HCT116 (cell line): ENCODE data around the gene TEAD3. TPM values are rescaled to one million over a fixed set of nuclear protein-coding genes. Genes with fewer than 3 reads are reported as not detected.

ENCODE experiments used
- ATAC-seq: fragments of 200-7000 bp; cut with Tn5 transposase; 2 replicates; pipeline ENCODE4 v1.9.1; 2020; ENCODE audit warnings: mild to moderate bottlenecking, moderate library complexity
- BruUV-seq: library from RNA; stranded (reverse); fragments of 400-500 nt; replicated peaks from 2 replicates; lab custom pipeline; 2021; lab: Mats Ljungman, UMichigan
- CTCF ChIA-PET: fragments of 300-600 bp; sonication (Branson Sonifier 250); formaldehyde crosslinking; loops from one replicate; lab custom pipeline; 2021; ENCODE audit warnings: antibody characterized with exemption; lab: Charles Lee
- POLR2A ChIA-PET: fragments of 300-600, 350-600 bp; sonication (Branson Sonifier 250); formaldehyde crosslinking; loops from one replicate; lab custom pipeline; 2021; ENCODE audit warnings: antibody characterized with exemption; lab: Charles Lee
- RAD21 ChIA-PET, 2 experiments: fragments of 300-600 bp; sonication (Branson Sonifier 250); formaldehyde crosslinking; loops; one replicate each; lab custom pipeline; 2023; ENCODE audit warnings: low total read pairs in 2 of 2; ENCODE audit not compliant: uncharacterized antibody in 2 of 2, unreplicated experiment in 2 of 2, low non-redundant PET in 1 of 2; lab: Charles Lee
- DNase-seq: peaks from one replicate; pipeline ENCODE4 v3.0.0-alpha.2; 2010; ENCODE audit warnings: low read depth, low spot score
- H2AFZ ChIP-seq: fragments of 200-600 bp; shearing (Covaris generic), sonication (generic); 2 replicates; pipeline ENCODE4 v1.6.1; 2017; ENCODE audit warnings: low read depth, mixed run types, mixed read lengths, antibody characterized with exemption, low read length; ENCODE audit not compliant: poor library complexity, severe bottlenecking
- H3K27ac ChIP-seq: 2 replicates; pipeline ENCODE4 v1.5.1; 2012; ENCODE audit warnings: low read depth, low read length
- H3K27me3 ChIP-seq: fragments of 200-600 bp; sonication (generic); 2 replicates; pipeline ENCODE4 v1.6.1; 2016; ENCODE audit warnings: mixed run types, low read length, mixed read lengths; ENCODE audit not compliant: insufficient read depth
- H3K36me3 ChIP-seq, 2 experiments: fragments of 200-500 bp in 1 of 2; fragments of 200-600 bp in 1 of 2; sonication (Bioruptor generic) in 1 of 2; sonication (generic) in 1 of 2; 2 replicates each; pipeline versions ENCODE4 v1.5.1 to v1.6.1; 2014 to 2016; ENCODE audit warnings: low read length in 2 of 2, inconsistent platforms in 1 of 2, mixed read lengths in 1 of 2, mixed run types in 1 of 2; ENCODE audit not compliant: insufficient read depth in 2 of 2, control insufficient read depth in 1 of 2
- H3K4me1 ChIP-seq, 2 experiments: fragments of 200-600 bp in 1 of 2; sonication (generic) in 1 of 2; 2 replicates each; pipeline versions ENCODE4 v1.5.1 to v1.6.1; 2012 to 2017; ENCODE audit warnings: low read length in 2 of 2, inconsistent platforms in 1 of 2, mild to moderate bottlenecking in 1 of 2, mixed read lengths in 1 of 2, mixed run types in 1 of 2, moderate library complexity in 1 of 2; ENCODE audit not compliant: insufficient read depth in 2 of 2, control insufficient read depth in 1 of 2
- H3K4me2 ChIP-seq: fragments of 200-600 bp; sonication (generic); 2 replicates; pipeline ENCODE4 v1.6.1; 2017; ENCODE audit warnings: mixed run types, low read length, mixed read lengths
- H3K4me3 ChIP-seq, 2 experiments: fragments of 200-600 bp in 1 of 2; sonication (generic) in 1 of 2; replicated peaks in 1 of 2; 2 replicates each; pipeline ENCODE4 v1.5.1; 2011 to 2016; ENCODE audit warnings: low read length in 2 of 2, control low read depth in 1 of 2, low read depth in 1 of 2, mild to moderate bottlenecking in 1 of 2, mixed read lengths in 1 of 2, mixed run types in 1 of 2
- H3K79me2 ChIP-seq: fragments of 200-600 bp; sonication (generic); 2 replicates; pipeline ENCODE4 v1.6.1; 2017; ENCODE audit warnings: mild to moderate bottlenecking, mixed run types, low read length, moderate library complexity, mixed read lengths; ENCODE audit not compliant: insufficient read depth
- H3K9ac ChIP-seq: fragments of 200-600 bp; sonication (generic); 2 replicates; pipeline ENCODE4 v1.6.1; 2016; ENCODE audit warnings: low read length, mixed read lengths
- H3K9me2 ChIP-seq: fragments of 200-600 bp; sonication (generic), shearing (Covaris generic); 2 replicates; pipeline ENCODE4 v1.6.1; 2017; ENCODE audit warnings: mixed run types, mild to moderate bottlenecking, moderate library complexity; ENCODE audit not compliant: insufficient read depth
- H3K9me3 ChIP-seq, 2 experiments: fragments of 200-500 bp in 1 of 2; fragments of 200-600 bp in 1 of 2; sonication (Bioruptor generic) in 1 of 2; sonication (generic) in 1 of 2; 2 replicates each; pipeline ENCODE4 v1.6.1; 2014 to 2017; ENCODE audit warnings: low read length in 2 of 2, mixed read lengths in 2 of 2, inconsistent platforms in 1 of 2, low read depth in 1 of 2, mild to moderate bottlenecking in 1 of 2, mixed run types in 1 of 2, moderate library complexity in 1 of 2; ENCODE audit not compliant: control insufficient read depth in 1 of 2, insufficient read depth in 1 of 2
- H4K20me1 ChIP-seq: fragments of 200-600 bp; sonication (generic), shearing (Covaris generic); 2 replicates; pipeline ENCODE4 v1.6.1; 2017; ENCODE audit warnings: mixed run types, mild to moderate bottlenecking, moderate library complexity; ENCODE audit not compliant: insufficient read depth
- CEBPB ChIP-seq: IDR thresholded peaks from 2 replicates; pipeline ENCODE4 v1.6.1; 2012; ENCODE audit warnings: low read depth
- CTCF ChIP-seq, 3 experiments: fragments of 200-600 bp in 1 of 3; sonication (generic) in 1 of 3; IDR thresholded peaks in 2 of 3; conservative IDR thresholded peaks in 1 of 3; 2 replicates each; pipeline ENCODE4 v1.5.1; 2012 to 2017; ENCODE audit warnings: low read depth in 2 of 3, low read length in 2 of 3, antibody characterized with exemption in 1 of 3, borderline replicate concordance in 1 of 3, control low read depth in 1 of 3, mild to moderate bottlenecking in 1 of 3, mixed read lengths in 1 of 3, mixed run types in 1 of 3, moderate library complexity in 1 of 3; ENCODE audit not compliant: insufficient read depth in 1 of 3
- EZH2phosphoT487 ChIP-seq: fragments of 200-600 bp; IDR thresholded peaks from 2 replicates; pipeline ENCODE4 v1.6.1; 2018; ENCODE audit warnings: antibody characterized with exemption, borderline replicate concordance
- MAX ChIP-seq: IDR thresholded peaks from 2 replicates; pipeline ENCODE4 v1.6.1; 2012
- POLR2AphosphoS5 ChIP-seq: IDR thresholded peaks from 2 replicates; pipeline ENCODE4 v1.6.1; 2011; ENCODE audit warnings: mild to moderate bottlenecking, low read depth, low read length, moderate library complexity
- RAD21 ChIP-seq: IDR thresholded peaks from 2 replicates; pipeline ENCODE4 v1.6.1; 2012; ENCODE audit warnings: low read depth, mild to moderate bottlenecking
- REST ChIP-seq: IDR thresholded peaks from 2 replicates; pipeline ENCODE4 v1.6.1; 2012; ENCODE audit warnings: low read depth
- SP1 ChIP-seq: IDR thresholded peaks from 2 replicates; pipeline ENCODE4 v1.6.1; 2012; ENCODE audit warnings: low read depth
- SRF ChIP-seq: IDR thresholded peaks from 2 replicates; pipeline ENCODE4 v1.6.1; 2012; ENCODE audit warnings: low read depth
- TCF7L2 ChIP-seq: IDR thresholded peaks from 2 replicates; pipeline ENCODE4 v1.7.0; 2011; ENCODE audit warnings: borderline replicate concordance, inconsistent platforms; ENCODE audit not compliant: insufficient read depth, insufficient read length; ENCODE audit errors: extremely low read depth
- YY1 ChIP-seq: IDR thresholded peaks from 2 replicates; pipeline ENCODE4 v1.6.1; 2011; ENCODE audit warnings: low read length, low read depth, moderate library complexity, mild to moderate bottlenecking; ENCODE audit not compliant: insufficient replicate concordance; ENCODE audit errors: extremely low read depth
- ZFX ChIP-seq: fragments of 450-650 bp; IDR thresholded peaks from 2 replicates; pipeline ENCODE4 v1.6.1; 2017
- ZNF274 ChIP-seq: fragments of 200-500 bp; sonication (Bioruptor generic); IDR thresholded peaks from 2 replicates; pipeline ENCODE4 v1.6.1; 2014; ENCODE audit warnings: mild to moderate bottlenecking, low read depth, low read length, inconsistent platforms
- intact Hi-C: fragments of 100-400 bp; cut with micrococcal nuclease; formaldehyde crosslinking; loops from 2 replicates; pipeline ENCODE4 v1.10.0; 2022
- total RNA-seq: library from RNA; stranded (reverse); gene quantifications from one replicate; pipeline ENCODE4 v1.2.1, GENCODE V29; 2021; ENCODE audit not compliant: unreplicated experiment

The TEAD3 gene
- total RNA-seq, 1 experiment from 2014 or later: 21.8 TPM

GRCh38 chr6:35485402-35485877, 11.4 kb downstream of the TEAD3 start:
- no peaks in the 10 kb centered on the region for H3K9me2 ChIP-seq
- TF ChIP-seq YY1 (no peak), CEBPB (no peak), RAD21 (no peak), POLR2AphosphoS5 (no peak)
- TF ChIP-seq, all 23 proteins: peak for 0
- CTCF ChIA-PET: interaction anchor here (0.6 kb wide), 1 partner anchor 37 kb away, joined by 4 read pairs; no protein-coding TSS in a partner anchor
- H3K27ac ChIP-seq: peak overlapping the region; percentile 97
- no peaks in the 10 kb centered on the region for H3K36me3 ChIP-seq
- peak overlapping the region; percentile 84 for H3K4me2 ChIP-seq
- H3K9ac ChIP-seq: peak overlapping the region; percentile 75
- no peaks in the 10 kb centered on the region for H3K27me3 ChIP-seq
- H3K9me3 ChIP-seq: no peaks in the 10 kb centered on the region
- H2AFZ ChIP-seq: no peak overlapping the region
- POLR2A ChIA-PET: interaction anchor here (8.1 kb wide), 1 partner anchor 13 kb away, joined by 48 read pairs; no protein-coding TSS in a partner anchor
- BruUV-seq: no TSS peak
- peaks cover 35% of the 10 kb centered on the region for H3K79me2 ChIP-seq
- H3K4me1 ChIP-seq: peaks cover 50 to 75% of the 10 kb centered on the region in 2 experiments
- H3K4me3 ChIP-seq: peak overlapping the region; percentile 42 to 60
- H4K20me1 ChIP-seq: no peaks in the 10 kb centered on the region
- ATAC-seq (peak; percentile 79), DNase-seq (no peak)
- RAD21 ChIA-PET: no interaction called here
- intact Hi-C loops: no loop called here

GRCh38 chr6:35484921-35485392, 11.9 kb downstream of the TEAD3 start:
- H4K20me1 ChIP-seq: no peaks in the 10 kb centered on the region
- peaks cover 47 to 70% of the 10 kb centered on the region in 2 experiments for H3K4me1 ChIP-seq
- ChIA-PET RAD21 (no interaction called here), CTCF (interaction anchor here (0.7 to 0.9 kb wide), 2 partner anchors 8 to 12 kb away, joined by 3 read pairs; no protein-coding TSS in a partner anchor), POLR2A (interaction anchor here (8.1 kb wide), 1 partner anchor 13 kb away, joined by 48 read pairs; no protein-coding TSS in a partner anchor)
- no TSS peak for BruUV-seq
- peaks cover 30% of the 10 kb centered on the region for H3K79me2 ChIP-seq
- H3K27ac ChIP-seq: peak overlapping the region; percentile 97
- peak; percentile 33 for ATAC-seq
- no peaks in the 10 kb centered on the region for H3K36me3 ChIP-seq
- intact Hi-C loops: no loop called here
- no peaks in the 10 kb centered on the region for H3K9me3 ChIP-seq
- DNase-seq: no peak
- peak overlapping the region; percentile 15 to 60 for H3K4me3 ChIP-seq
- peak overlapping the region; percentile 75 for H3K9ac ChIP-seq
- H3K27me3 ChIP-seq: no peaks in the 10 kb centered on the region
- H2AFZ ChIP-seq: no peak overlapping the region
- H3K4me2 ChIP-seq: peak overlapping the region; percentile 84
- H3K9me2 ChIP-seq: no peaks in the 10 kb centered on the region
- TF ChIP-seq CTCF (IDR thresholded peaks at IDR 0.05 in 2 of 3, conservative IDR thresholded peaks at IDR 0.05 in 1 of 3; ENCODE audit: borderline replicate concordance in 1 of 3, insufficient read depth in 1 of 3, low read depth in 2 of 3, low read length in 2 of 3) (no peak), REST (no peak), ZNF274 (no peak), TCF7L2 (no peak), ZFX (no peak), SRF (no peak), YY1 (no peak), SP1 (no peak), MAX (no peak), EZH2phosphoT487 (no peak)
